ENCODE data around the gene PACRG.

DNA sequence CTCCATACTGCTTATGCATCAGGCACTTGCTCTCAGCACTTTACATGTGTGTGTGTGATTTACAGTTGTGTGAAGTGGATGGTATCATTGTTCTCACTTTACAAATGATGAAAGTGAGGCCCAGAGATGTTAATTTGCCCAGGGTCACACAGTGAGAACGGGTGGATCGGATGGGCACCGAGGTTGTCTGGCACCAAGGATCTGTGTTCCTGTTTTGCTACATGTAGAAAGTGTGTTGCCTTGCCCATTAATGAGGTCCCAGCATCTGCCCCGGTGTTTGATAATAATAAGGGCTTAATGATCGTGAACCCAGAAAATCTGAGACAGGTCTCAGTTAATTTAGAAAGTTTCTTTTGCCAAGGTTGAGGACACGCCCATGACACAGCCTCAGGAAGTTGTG is 470.6 kb downstream of the PACRG start:
- TF ChIP-seq POLR2AphosphoS5 (IDR thresholded peaks at IDR 0.05) = no peak
- TF ChIP-seq POLR2A (IDR thresholded peaks at IDR 0.05) = no peak
- TF ChIP-seq, protein P1, sequence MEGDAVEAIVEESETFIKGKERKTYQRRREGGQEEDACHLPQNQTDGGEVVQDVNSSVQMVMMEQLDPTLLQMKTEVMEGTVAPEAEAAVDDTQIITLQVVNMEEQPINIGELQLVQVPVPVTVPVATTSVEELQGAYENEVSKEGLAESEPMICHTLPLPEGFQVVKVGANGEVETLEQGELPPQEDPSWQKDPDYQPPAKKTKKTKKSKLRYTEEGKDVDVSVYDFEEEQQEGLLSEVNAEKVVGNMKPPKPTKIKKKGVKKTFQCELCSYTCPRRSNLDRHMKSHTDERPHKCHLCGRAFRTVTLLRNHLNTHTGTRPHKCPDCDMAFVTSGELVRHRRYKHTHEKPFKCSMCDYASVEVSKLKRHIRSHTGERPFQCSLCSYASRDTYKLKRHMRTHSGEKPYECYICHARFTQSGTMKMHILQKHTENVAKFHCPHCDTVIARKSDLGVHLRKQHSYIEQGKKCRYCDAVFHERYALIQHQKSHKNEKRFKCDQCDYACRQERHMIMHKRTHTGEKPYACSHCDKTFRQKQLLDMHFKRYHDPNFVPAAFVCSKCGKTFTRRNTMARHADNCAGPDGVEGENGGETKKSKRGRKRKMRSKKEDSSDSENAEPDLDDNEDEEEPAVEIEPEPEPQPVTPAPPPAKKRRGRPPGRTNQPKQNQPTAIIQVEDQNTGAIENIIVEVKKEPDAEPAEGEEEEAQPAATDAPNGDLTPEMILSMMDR (IDR thresholded peaks at IDR 0.05) = no peak

Data from prostate gland (tissue), 2 donors.